HG03457 (cell line): ENCODE results near the gene FYB2.

ENCODE experiments used
- ATAC-seq: cut with Tn5 transposase; IDR thresholded peaks from one replicate; pipeline ENCODE4 v1.9.1; 2021; ENCODE audit warnings: moderate number of reproducible peaks; ENCODE audit not compliant: unreplicated experiment

The FYB2 gene, protein sequence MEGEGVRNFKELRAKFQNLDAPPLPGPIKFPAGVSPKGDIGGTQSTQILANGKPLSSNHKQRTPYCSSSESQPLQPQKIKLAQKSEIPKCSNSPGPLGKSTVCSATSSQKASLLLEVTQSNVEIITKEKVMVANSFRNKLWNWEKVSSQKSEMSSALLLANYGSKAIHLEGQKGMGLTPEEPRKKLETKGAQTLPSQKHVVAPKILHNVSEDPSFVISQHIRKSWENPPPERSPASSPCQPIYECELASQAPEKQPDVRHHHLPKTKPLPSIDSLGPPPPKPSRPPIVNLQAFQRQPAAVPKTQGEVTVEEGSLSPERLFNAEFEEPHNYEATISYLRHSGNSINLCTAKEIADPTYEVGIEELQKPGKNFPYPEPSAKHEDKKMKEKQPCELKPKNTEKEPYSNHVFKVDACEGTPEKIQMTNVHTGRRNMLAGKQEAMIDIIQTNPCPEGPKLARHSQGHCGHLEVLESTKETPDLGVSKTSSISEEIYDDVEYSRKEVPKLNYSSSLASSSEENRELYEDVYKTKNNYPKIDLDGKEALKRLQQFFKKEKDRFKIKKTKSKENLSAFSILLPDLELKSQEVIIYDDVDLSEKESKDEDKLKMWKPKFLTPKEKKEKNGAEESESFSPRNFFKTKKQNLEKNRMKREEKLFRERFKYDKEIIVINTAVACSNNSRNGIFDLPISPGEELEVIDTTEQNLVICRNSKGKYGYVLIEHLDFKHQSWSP

GRCh38 chr1:56819387-56819899, at the start of gene FYB2:
Gene FYB2 (minus strand): TSS chr1:56819404. CDS start chr1:56819290, 114 bp downstream.
- ATAC-seq: no peak

DNA sequence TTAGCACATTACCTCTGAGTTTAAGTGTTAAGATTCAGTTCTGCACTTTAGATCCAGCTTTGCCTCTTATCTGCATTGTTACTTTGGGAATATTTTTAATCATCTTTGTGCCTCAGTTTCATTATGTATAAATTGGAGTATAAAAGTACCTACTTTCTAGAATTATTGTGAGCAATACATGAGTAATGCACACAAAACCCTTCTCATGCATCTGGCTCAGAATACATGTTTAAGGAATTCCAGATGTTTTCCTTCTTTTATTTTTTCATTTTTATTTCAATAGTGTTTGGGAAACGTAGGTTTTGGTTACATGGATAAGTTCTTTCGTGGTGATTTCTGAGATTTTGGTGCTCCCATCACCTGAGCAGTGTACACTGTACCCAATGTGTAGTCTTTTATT, 49.6 kb upstream of the FYB2 start:
- ATAC-seq: no peak

- no peak for ATAC-seq
Observed at GRCh38 chr1:56867491-56867890, 48.3 kb upstream of the FYB2 start.

DNA sequence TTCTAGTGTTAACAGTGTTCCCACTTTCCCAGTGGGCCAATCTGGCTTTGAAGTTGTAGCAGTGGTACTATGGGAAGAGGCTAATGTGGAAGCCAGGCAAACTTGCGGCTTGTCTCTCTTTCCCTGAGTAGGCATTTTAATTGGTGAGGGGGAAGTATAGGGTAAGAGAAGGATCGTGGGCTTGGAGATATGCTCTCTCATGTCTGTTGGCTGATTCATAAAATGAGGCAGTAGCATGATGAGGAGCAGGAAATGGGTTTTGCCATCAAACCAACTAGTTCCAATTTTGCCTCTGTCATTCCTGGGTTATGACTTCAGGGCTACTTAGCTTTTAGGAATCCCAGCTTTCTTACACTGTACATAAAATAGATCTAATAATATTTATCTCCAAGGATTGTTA, 47.5 kb upstream of the FYB2 start:
- ATAC-seq: no peak

DNA sequence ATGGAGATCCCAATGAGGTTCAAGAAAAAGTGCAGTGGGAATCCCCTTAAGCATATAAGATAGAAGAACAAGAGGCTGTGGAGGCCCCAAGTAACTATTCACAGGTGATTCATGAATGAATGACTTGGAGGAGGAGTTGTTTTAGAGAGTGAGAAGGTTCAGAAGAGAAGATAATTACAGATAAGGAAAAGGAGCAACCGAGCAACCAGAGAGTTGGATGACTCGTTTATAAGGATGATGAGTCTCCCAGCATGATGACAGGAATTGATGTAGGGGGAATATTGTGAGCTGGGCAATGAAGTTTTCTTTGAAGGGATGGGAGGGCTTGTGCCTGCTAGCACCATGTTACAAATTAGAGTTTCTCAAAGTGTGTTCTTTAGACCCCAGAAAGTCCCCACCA, 45.2 kb upstream of the FYB2 start:
- no peak for ATAC-seq

GRCh38 chr1:56863265-56863992, 44.2 kb upstream of the FYB2 start:
- no peak for ATAC-seq

- no peak for ATAC-seq
Observed at GRCh38 chr1:56859287-56859686, 40.1 kb upstream of the FYB2 start.

DNA sequence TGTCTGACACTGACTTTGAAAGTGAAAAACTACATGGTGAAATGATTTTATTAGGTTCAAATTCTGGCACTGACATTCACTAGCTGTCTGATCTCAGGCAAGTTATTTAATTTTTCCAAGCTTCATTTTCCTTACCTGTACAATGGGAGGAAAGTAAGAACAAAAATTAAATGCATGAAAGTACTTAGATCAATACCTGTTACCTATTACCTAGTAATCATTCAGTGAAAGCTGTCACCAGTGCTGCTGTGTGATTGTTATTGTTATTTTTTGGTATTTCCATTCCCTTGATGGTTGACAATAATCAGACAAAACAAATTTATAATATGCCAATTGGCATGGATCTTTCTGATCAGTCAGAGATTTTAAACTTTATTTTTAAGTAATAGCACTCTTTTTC, 37.0 kb upstream of the FYB2 start:
- ATAC-seq: no peak

GRCh38 chr1:56855190-56855589, 36.0 kb upstream of the FYB2 start:
- no peak for ATAC-seq

GRCh38 chr1:56854521-56855099, 35.4 kb upstream of the FYB2 start, which contains the start of gene C8A:
Gene C8A (plus strand): TSS chr1:56854797. CDS start chr1:56854902, 105 bp downstream.
- ATAC-seq: no peak

- no peak for ATAC-seq
Observed at GRCh38 chr1:56852476-56852875, 33.3 kb upstream of the FYB2 start.

GRCh38 chr1:56850922-56851321, 31.7 kb upstream of the FYB2 start:
- no peak for ATAC-seq

- ATAC-seq: no peak
Observed at GRCh38 chr1:56850411-56850810, 31.2 kb upstream of the FYB2 start.

DNA sequence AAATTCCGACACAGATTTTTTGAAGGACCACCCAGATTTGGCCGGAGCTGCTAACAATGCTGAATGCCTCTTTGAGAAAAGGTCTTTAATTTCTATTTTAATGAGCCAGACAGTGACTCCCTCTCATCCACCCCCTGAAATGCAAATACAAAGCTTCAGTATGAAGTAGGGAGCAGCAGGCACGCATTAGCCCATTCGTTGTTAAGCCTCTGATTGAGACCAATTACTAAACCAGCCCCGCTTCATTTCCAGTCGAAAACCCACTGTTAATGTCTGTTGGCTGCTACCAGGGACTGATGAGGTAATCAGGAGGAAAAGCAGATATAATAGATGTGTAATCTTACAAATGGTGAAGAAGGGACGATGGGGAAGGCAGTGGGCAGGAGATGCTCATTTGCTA, 30.5 kb upstream of the FYB2 start:
- no peak for ATAC-seq

DNA sequence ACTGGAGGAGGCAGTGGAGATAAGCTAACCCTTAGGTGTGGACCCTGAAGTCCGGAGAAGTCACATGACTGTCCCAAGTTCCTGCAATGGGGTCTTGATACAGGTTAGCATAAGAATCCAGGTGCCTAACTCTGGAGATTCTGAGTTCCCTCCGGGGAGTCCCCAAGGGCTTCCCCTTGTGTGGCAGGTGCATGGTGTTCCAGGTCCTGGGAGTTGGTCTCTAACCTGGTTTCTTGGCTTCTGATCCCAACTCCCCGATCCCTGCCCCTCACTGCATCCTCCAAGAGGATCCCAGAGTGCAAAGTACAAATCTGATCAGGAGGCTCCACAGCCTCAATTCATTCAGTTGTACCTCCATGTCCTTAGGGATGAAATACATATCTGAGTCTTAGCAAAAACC, 26.1 kb upstream of the FYB2 start:
- ATAC-seq: no peak

- no peak for ATAC-seq
Observed at GRCh38 chr1:56844545-56845136, 25.4 kb upstream of the FYB2 start.

- no peak for ATAC-seq
Observed at GRCh38 chr1:56843544-56843943, 24.3 kb upstream of the FYB2 start.

DNA sequence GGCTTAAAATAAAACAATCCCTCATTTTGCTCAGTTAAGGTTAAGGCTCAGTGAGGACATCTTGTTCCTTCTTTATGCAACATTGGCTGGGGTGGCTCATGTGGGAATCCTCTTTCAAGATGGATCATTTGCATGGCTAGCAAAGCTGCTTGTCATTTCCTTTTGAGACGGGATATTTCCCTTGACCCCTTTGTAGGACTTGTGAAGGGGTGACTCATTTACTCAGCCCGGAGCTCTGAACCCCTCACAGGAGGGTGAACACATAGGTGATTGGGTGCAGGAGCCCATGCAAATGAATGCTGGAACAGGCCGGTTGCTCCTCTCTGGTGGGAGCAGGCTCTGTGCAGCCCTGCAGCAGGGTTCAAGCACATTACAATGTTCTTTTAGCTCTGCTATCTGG, 19.6 kb upstream of the FYB2 start:
- no peak for ATAC-seq

GRCh38 chr1:56837244-56837939, 18.2 kb upstream of the FYB2 start:
- ATAC-seq: no peak

DNA sequence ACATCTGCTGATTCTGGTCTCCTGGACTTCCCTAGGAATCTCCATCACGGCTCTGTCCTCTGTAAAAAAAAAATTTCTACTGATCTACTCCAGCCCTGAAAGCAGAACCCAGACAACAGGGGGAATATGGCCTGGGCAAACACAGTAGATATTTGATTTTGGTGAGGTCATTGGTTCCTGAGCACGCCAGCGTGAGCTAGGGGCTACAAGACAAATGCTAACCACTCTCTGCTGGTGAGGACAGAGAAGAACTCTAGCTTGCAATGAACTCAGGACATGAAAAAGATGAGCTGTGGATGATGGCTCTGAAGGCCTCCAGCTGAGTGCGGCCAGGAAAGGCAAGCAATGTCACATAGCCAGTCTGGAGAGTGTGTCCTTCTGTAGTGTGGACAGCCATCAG, 17.2 kb upstream of the FYB2 start:
- no peak for ATAC-seq
